NB4 (cell line): ENCODE data around the gene GAL3ST2.
"Not testable (repeated sequence)": the region's sequence is repeated elsewhere in the genome, so short reads cannot be mapped to it uniquely, and the experiment has no call there.

ENCODE experiments used
- DNase-seq: peaks from one replicate; pipeline ENCODE4 v3.0.0; 2010; ENCODE audit warnings: low read depth
- H3K4me3 ChIP-seq: one replicate; pipeline ENCODE4 v1.5.1; 2011; ENCODE audit warnings: mild to moderate bottlenecking, low read depth, low read length, moderate library complexity
- CTCF ChIP-seq: IDR thresholded peaks from one replicate; pipeline ENCODE4 v1.5.1; 2012; ENCODE audit warnings: low read depth, low read length
- MYC ChIP-seq: IDR thresholded peaks from 2 replicates; pipeline ENCODE4 v1.6.1; 2011; ENCODE audit warnings: low read depth, low read length
- POLR2A ChIP-seq: IDR thresholded peaks from 2 replicates; pipeline ENCODE4 v1.6.1; 2011; ENCODE audit warnings: mild to moderate bottlenecking; ENCODE audit not compliant: insufficient read length; ENCODE audit errors: extremely low read depth
- TF ChIP-seq, protein P1 (sequence below): IDR thresholded peaks from 2 replicates; pipeline ENCODE4 v1.6.1; 2011; ENCODE audit warnings: low read depth, low read length

GAL3ST2 gene

GRCh38 chr2:241739177-241739576, 37.4 kb upstream of the GAL3ST2 start:
- DNase-seq = no peak
- H3K4me3 ChIP-seq = no peak overlapping the region
- TF ChIP-seq POLR2A (no peak), CTCF (no peak), MYC (no peak)
- TF ChIP-seq, protein P1, sequence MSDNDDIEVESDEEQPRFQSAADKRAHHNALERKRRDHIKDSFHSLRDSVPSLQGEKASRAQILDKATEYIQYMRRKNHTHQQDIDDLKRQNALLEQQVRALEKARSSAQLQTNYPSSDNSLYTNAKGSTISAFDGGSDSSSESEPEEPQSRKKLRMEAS = no peak

DNA sequence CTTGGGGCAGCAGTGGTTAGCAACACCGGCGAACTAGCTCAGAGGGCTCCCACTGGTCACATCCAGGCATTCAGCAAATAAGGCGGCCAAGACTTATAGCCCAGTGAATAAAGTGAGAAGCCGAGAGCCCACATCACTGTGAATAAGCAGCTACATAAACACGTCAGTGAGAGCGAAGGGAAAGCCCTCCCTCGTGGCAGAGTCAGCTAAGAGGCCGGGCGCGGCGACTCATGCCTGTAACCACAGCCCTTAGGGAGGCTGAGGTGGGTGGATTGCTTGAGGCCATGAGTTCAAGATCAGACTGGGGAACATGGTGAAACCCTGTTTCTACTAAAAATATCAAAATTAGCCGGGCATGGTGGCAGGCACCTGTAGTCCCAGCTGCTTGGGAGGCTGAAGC, 37.0 kb upstream of the GAL3ST2 start:
- no peak overlapping the region for H3K4me3 ChIP-seq
- DNase-seq = peak; percentile 77
- TF ChIP-seq, protein P1 = no peak
- TF ChIP-seq MYC = no peak

GRCh38 chr2:241741016-241741415, 35.6 kb upstream of the GAL3ST2 start:
- no peak overlapping the region for H3K4me3 ChIP-seq
- DNase-seq = peak; percentile 67
- TF ChIP-seq, protein P1 = no peak
- TF ChIP-seq MYC (no peak), POLR2A (no peak), CTCF (no peak)

DNA sequence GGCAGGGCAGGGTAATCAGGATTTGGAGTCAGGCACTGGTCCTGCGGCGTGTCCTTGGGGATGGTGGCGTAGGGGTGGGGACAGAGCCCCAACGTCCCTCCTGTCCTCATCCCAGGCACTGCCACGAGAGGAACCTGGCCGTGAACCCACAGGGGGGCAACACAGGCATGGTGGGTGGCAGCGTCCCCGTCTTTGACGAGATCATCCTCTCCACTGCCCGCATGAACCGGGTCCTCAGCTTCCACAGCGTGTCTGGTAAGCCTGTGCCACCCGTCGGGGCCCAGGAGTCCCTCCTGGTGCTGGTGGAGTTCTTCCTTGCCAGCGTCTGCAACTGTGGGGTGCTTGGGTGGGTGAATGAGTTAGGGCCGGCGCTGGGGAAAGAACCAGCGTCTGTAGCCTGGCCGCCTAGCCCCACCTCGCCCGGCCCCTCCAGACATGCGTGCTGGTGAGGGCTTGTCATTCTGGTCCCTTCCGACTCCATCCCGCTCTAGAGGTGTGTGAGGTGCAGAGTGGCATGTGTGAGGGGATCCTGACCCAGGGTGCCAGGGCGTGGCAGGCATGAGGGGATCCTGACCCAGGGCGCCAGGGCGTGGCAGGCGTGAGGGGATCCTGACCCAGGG, 34.2 kb upstream of the GAL3ST2 start:
- TF ChIP-seq, protein P1 = no peak
- no peak for TF ChIP-seq CTCF
- TF ChIP-seq POLR2A = no peak
- no peak for TF ChIP-seq MYC
- no peak overlapping the region for H3K4me3 ChIP-seq
- DNase-seq = no peak

- not testable (repeated sequence) for H3K4me3 ChIP-seq, DNase-seq
These were observed 33.6 kb upstream of the GAL3ST2 start for GRCh38 chr2:241743008-241743407.

DNA sequence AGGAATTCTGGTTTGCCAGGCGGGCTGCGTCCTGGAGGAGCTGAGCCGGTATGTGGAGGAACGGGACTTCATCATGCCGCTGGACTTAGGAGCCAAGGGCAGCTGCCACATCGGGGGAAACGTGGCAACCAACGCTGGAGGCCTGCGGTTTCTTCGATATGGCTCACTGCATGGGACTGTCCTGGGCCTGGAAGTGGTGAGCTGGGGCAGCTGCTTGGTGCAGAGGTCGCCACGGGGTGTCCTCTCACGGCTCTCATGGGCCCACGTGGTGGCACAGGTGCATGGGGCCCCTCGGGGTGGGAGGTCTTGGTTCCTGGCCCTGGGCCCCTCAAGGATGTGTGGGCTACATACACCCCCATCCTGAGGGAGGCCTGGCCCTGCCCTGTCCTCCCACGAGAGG, 33.0 kb upstream of the GAL3ST2 start:
- TF ChIP-seq, protein P1 = no peak
- TF ChIP-seq MYC (no peak), POLR2A (no peak), CTCF (no peak)
- H3K4me3 ChIP-seq = no peak overlapping the region
- DNase-seq = no peak
